ENCODE measurements around the gene FARSB.

Gene FARSB

GRCh38 chr2:222545823-222546795, 109.8 kb downstream of the FARSB start:
- DNase-seq: no peak

DNA sequence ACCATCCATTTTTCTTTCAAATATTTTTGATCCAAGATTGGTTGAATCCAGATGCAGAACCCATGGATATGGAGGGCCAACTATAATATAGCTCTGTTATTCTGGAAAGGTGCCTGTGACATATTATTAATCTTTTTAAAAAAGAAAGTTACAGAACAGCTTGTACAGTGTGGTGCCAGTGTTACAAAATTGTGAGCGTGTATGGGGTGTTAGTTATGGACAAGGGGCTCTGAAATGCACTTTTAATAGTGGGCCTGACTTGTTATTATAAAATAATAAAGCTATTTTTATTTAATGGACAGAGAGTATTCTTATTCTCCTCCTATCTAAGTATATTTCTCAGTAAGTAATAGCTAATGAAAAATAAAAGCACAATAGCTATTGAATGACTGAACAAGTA, 111.2 kb downstream of the FARSB start:
- DNase-seq: no peak

DNA sequence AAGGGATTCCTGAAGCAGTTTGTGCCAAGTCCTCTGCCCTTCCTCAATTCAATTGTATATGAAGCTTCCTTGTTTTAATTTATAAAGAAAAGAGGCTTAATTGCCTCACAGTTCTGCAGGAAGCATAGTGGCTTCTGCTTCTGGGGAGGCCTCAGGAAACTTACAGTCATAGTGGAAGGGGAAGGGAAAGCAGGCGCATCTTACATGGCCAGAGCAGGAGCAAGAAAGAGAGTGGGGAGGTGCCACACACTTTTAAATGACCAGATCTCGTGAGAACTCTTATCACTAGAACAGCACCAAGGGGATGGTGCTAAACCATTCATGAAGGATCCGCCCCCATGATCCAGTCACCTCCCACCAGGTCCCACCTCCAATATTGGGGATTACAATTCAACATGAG, 117.4 kb downstream of the FARSB start:
- no peak for DNase-seq

DNA sequence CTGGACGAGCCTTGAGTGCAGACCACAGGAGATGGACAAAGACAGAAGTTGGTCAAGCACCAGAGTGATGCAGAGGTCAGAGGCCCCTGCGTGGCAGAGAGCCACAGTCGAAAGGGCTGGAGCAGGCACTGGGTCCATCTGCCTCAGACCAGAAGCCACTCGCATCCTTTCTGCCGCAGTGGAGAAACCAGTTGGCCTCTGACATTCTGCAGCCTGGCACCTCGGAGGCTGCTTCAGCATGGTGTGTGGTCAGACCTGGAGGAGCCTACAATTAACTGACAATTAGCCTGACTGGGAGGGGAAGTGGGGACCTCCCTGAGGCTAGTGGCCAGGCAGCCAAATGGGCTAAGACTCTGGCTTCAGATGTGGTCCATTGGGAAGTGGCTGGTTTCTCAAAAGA, 120.4 kb downstream of the FARSB start:
- DNase-seq: no peak

DNA sequence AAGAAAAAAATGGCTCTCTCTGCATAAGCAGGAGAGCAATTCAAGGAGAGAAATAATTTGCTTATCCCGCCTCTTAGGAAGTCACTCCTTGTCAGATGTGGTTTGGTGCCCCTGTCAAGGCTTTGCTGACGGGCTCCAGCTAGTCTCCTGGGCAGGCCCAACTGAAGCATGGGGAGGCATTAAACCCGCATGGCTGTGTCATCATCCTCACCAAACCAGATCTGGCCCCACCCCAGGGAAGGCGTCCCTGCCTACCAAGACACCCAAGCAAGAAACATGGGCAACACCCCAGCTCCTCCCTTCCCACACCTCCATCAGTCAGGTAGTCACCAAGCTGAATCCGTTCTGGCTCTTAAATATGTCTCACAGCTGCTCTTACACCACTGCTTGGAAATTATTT, 123.6 kb downstream of the FARSB start:
- no peak for DNase-seq

GRCh38 chr2:222526480-222527277, 129.2 kb downstream of the FARSB start:
- no peak for DNase-seq

- no peak for DNase-seq
Measured at GRCh38 chr2:222525811-222526210, 130.1 kb downstream of the FARSB start.

DNA sequence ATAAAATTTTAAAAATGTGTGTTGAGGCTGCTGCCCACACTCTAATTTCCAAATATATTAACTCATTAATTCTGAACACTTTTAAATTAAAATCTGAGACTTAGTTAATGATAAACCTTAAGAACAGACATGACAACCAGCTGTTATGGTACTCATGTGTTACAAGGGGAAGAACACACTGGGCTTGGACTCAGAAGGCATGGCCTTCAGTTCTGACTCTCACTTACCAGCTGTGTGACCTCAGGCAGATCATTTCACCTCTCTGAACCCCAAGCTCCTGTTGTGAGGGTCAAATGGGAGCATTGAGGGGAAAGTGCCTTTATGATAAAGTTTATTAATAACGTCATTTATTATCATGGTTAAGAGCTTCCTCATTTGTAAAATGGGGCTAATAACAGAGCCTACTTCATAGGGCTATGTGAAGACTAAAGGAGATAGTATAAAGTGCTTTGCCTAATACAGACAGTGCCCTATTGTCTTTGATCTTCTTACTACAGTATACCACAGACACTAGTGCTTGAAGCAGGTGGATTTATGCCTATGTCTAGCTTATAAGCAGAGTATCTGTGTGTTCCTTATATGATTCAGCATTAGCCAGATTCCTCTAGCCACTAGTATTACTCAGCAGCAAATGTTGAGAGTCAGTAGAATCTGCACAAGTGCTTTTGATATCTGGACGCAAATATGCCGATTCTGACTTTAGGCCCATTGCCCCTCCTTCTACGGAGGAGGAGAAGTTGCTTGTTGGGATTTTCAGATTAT, 131.9 kb downstream of the FARSB start:
- no peak for DNase-seq

DNA sequence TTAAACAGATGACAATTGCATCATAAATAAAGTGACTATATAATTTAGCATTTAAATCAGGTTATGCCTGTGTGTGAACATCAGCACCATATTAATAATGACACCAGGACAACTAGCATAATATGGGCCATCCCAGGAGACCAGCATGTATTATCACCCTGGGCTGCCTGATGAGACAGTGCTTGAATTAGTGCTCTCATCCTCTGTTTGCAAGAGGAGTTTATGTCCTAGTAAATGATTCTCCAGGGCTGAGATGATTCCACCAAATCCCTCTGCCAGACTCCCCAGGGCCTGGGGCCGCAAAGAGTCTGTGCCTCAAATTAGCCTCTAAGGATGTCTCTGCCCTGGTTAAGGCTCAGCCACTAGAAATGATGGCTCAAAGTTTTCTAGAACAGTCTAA, 133.8 kb downstream of the FARSB start:
- no peak for DNase-seq

DNA sequence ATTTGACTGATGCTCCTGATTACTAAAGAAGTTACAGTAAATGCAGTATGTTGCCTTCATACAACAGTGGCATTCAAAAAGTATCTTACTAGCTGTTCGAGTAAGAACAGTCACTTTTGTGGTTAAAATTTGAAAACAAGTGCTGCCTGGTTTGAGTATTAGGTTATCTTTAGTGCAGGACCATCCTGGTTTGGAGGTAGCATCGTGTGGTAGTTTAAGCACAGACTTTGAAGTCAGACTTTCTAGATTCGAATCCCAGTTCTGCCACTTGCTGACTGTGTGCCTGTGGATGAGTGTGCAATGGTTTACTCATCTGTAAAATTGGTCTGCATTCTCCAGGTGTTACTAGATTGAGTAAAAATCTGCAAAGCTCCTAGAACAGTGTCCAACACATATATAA, 134.8 kb downstream of the FARSB start:
- DNase-seq: no peak
